Calu3 (cell line): ENCODE data around the gene AQP3. TPM values are rescaled to one million over a fixed set of nuclear protein-coding genes. Genes with fewer than 3 reads are reported as not detected.
"Not testable (repeated sequence)": the region's sequence is repeated elsewhere in the genome, so short reads cannot be mapped to it uniquely, and the experiment has no call there.

Experiments
- BruUV-seq: library from RNA; stranded (reverse); fragments of 400-500 nt; replicated peaks from 2 replicates; lab custom pipeline; 2021; lab: Mats Ljungman, UMichigan
- CTCF ChIA-PET: fragments of 300-600 bp; sonication (Branson Sonifier 250); formaldehyde crosslinking; loops from one replicate; lab custom pipeline; 2022; ENCODE audit warnings: antibody characterized with exemption; lab: Charles Lee
- DNase-seq: peaks from one replicate; pipeline ENCODE4 v3.0.0; 2022
- H3K27ac Mint-ChIP-seq: one replicate; pipeline ENCODE4 v1.8.0; 2022; ENCODE audit warnings: mixed read lengths; ENCODE audit not compliant: unreplicated experiment
- H3K27me3 Mint-ChIP-seq: one replicate; pipeline ENCODE4 v1.8.0; 2022; ENCODE audit warnings: mixed read lengths; ENCODE audit not compliant: unreplicated experiment
- H3K36me3 Mint-ChIP-seq: one replicate; pipeline ENCODE4 v1.8.0; 2022; ENCODE audit warnings: mild to moderate bottlenecking, moderate library complexity, mixed read lengths; ENCODE audit not compliant: insufficient read depth, unreplicated experiment
- H3K4me1 Mint-ChIP-seq: one replicate; pipeline ENCODE4 v1.8.0; 2022; ENCODE audit warnings: mild to moderate bottlenecking, low read depth, mixed read lengths; ENCODE audit not compliant: unreplicated experiment
- H3K4me3 Mint-ChIP-seq: one replicate; pipeline ENCODE4 v1.8.0; 2022; ENCODE audit warnings: mild to moderate bottlenecking, low read depth, moderate library complexity, mixed read lengths; ENCODE audit not compliant: unreplicated experiment
- H3K9me3 Mint-ChIP-seq: one replicate; pipeline ENCODE4 v1.8.0; 2022; ENCODE audit warnings: low read depth, mixed read lengths; ENCODE audit not compliant: unreplicated experiment
- CTCF ChIP-seq: fragments of 200-600 bp; IDR thresholded peaks from one replicate; pipeline ENCODE4 v1.8.0; 2022; ENCODE audit warnings: antibody characterized with exemption; ENCODE audit not compliant: unreplicated experiment
- intact Hi-C: fragments of 100-400 bp; cut with micrococcal nuclease; formaldehyde crosslinking; loops from one replicate; pipeline ENCODE4 v1.10.0; 2022; ENCODE audit not compliant: unreplicated experiment
- total RNA-seq: library from RNA; stranded (reverse); gene quantifications from 2 replicates; pipeline ENCODE4 v1.2.3, GENCODE V29; 2022

The AQP3 gene
- total RNA-seq, 1 experiment from 2014 or later = 4.6 TPM

- CTCF ChIA-PET = interaction anchor here (0.6 to 2.5 kb wide), 4 partner anchors 10 to 62 kb away, joined by 3 to 9 read pairs (median 4); partner anchors contain the start of gene AQP3
- no peak overlapping the region for H3K27ac Mint-ChIP-seq
- no peaks in the 10 kb centered on the region for H3K9me3 Mint-ChIP-seq
- H3K27me3 Mint-ChIP-seq = no peaks in the 10 kb centered on the region
- BruUV-seq = no TSS peak
- H3K36me3 Mint-ChIP-seq = no peaks in the 10 kb centered on the region
- H3K4me3 Mint-ChIP-seq = no peak overlapping the region
- peaks cover 10% of the 10 kb centered on the region for H3K4me1 Mint-ChIP-seq
- intact Hi-C loops = no loop called here
- DNase-seq = no peak
- TF ChIP-seq CTCF = no peak
Measured at GRCh38 chr9:33404788-33405362, 42.5 kb downstream of the AQP3 start.

GRCh38 chr9:33403941-33404787 is 43.2 kb downstream of the AQP3 start:
- Mint-ChIP-seq H3K27ac (no peak overlapping the region), H3K36me3 (no peaks in the 10 kb centered on the region), H3K9me3 (no peaks in the 10 kb centered on the region), H3K4me3 (no peak overlapping the region), H3K4me1 (peaks cover 10% of the 10 kb centered on the region), H3K27me3 (no peaks in the 10 kb centered on the region)
- CTCF ChIA-PET = interaction anchor here (0.5 to 2.5 kb wide), 10 partner anchors 11 to 93 kb away, joined by 3 to 23 read pairs (median 4); partner anchors contain the start of gene AQP3
- TF ChIP-seq CTCF = no peak
- DNase-seq = no peak
- intact Hi-C loops = loop anchor here (1.0 kb wide), 1 partner anchor 62 kb away; no protein-coding TSS in a partner anchor
- BruUV-seq = no TSS peak

GRCh38 chr9:33402371-33402770 is 45.0 kb downstream of the AQP3 start, which contains the start of gene AQP7:
Gene AQP7, minus strand, starts transcription at chr9:33402568. Its CDS starts 1,306 bp downstream, at chr9:33401262.
- H3K4me3 Mint-ChIP-seq, H3K9me3 Mint-ChIP-seq, BruUV-seq, H3K27ac Mint-ChIP-seq, DNase-seq, H3K36me3 Mint-ChIP-seq, intact Hi-C loops, H3K27me3 Mint-ChIP-seq: not testable (repeated sequence)
- CTCF ChIA-PET = interaction anchor here (2.1 kb wide), 1 partner anchor 51 kb away, joined by 9 read pairs; no protein-coding TSS in a partner anchor
- H3K4me1 Mint-ChIP-seq = peaks cover 19% of the 10 kb centered on the region

GRCh38 chr9:33401809-33402208 is 45.6 kb downstream of the AQP3 start:
- BruUV-seq, H3K27me3 Mint-ChIP-seq, H3K27ac Mint-ChIP-seq, H3K9me3 Mint-ChIP-seq, intact Hi-C loops, DNase-seq, H3K36me3 Mint-ChIP-seq, H3K4me3 Mint-ChIP-seq: not testable (repeated sequence)
- CTCF ChIA-PET = interaction anchor here (2.1 kb wide), 1 partner anchor 51 kb away, joined by 9 read pairs; no protein-coding TSS in a partner anchor
- peaks cover 19% of the 10 kb centered on the region for H3K4me1 Mint-ChIP-seq

GRCh38 chr9:33399047-33399446 is 48.3 kb downstream of the AQP3 start:
- DNase-seq, intact Hi-C loops, H3K27ac Mint-ChIP-seq, H3K9me3 Mint-ChIP-seq, H3K27me3 Mint-ChIP-seq, H3K36me3 Mint-ChIP-seq, BruUV-seq, H3K4me3 Mint-ChIP-seq: not testable (repeated sequence)
- peaks cover 27% of the 10 kb centered on the region for H3K4me1 Mint-ChIP-seq
- CTCF ChIA-PET = interaction anchor here (0.6 to 0.9 kb wide), 2 partner anchors 49 to 58 kb away, joined by 3 read pairs; no protein-coding TSS in a partner anchor

GRCh38 chr9:33397801-33398200 is 49.6 kb downstream of the AQP3 start:
- H3K27me3 Mint-ChIP-seq, H3K9me3 Mint-ChIP-seq, CTCF ChIA-PET, H3K4me3 Mint-ChIP-seq, DNase-seq, BruUV-seq, H3K27ac Mint-ChIP-seq, intact Hi-C loops, H3K36me3 Mint-ChIP-seq: not testable (repeated sequence)
- peaks cover 34% of the 10 kb centered on the region for H3K4me1 Mint-ChIP-seq

GRCh38 chr9:33395159-33395879 is 52.1 kb downstream of the AQP3 start:
- Mint-ChIP-seq H3K27ac (peak overlapping the region; percentile 46), H3K4me1 (peaks cover 48% of the 10 kb centered on the region), H3K4me3 (peak overlapping the region; percentile 54)
- H3K36me3 Mint-ChIP-seq, H3K9me3 Mint-ChIP-seq, intact Hi-C loops, H3K27me3 Mint-ChIP-seq, BruUV-seq: not testable (repeated sequence)
- DNase-seq = peak; percentile 54
- CTCF ChIA-PET = interaction anchor here (1.2 kb wide), 1 partner anchor 20 kb away, joined by 4 read pairs; no protein-coding TSS in a partner anchor
